ENCODE measurements around the gene DCAF6. TPM values are rescaled to one million over a fixed set of nuclear protein-coding genes. Genes with fewer than 3 reads are reported as not detected.

DCAF6 gene
- total RNA-seq, 4 donors from 2014 or later: 31.9 to 57.7 (median 50.4) TPM

- intact Hi-C loops (cut with DNase I; ENCODE audit: low total_unique reads): no loop called here
- H3K4me3 ChIP-seq (ENCODE audit: low read depth, poor library complexity, severe bottlenecking): no peak overlapping the region
- 100% methylated on average over 1 of the region's 1 CpG for WGBS, 2 donors
- TF ChIP-seq CTCF (IDR thresholded peaks at IDR 0.05): no peak
- TF ChIP-seq POLR2A (IDR thresholded peaks at IDR 0.05): no peak
- no peak for DNase-seq (ENCODE audit: low spot score in 2 of 2)
Measured at GRCh38 chr1:167977245-167977644, 40.8 kb downstream of the DCAF6 start.

- WGBS, 2 donors: 94 to 97% methylated on average over 9 of the region's 9 CpGs
- intact Hi-C loops (cut with DNase I; ENCODE audit: low total_unique reads): no loop called here
- no peak for DNase-seq (ENCODE audit: low spot score in 2 of 2)
- H3K4me3 ChIP-seq (ENCODE audit: low read depth, poor library complexity, severe bottlenecking): no peak overlapping the region
- no peak for TF ChIP-seq CTCF (IDR thresholded peaks at IDR 0.05)
- TF ChIP-seq POLR2A (IDR thresholded peaks at IDR 0.05): no peak
Measured at GRCh38 chr1:167981933-167982332, 45.5 kb downstream of the DCAF6 start.

- DNase-seq (ENCODE audit: low spot score in 2 of 2): no peak
- whole genome bisulfite sequencing, 2 donors: 93 to 97% methylated on average over 2 of the region's 2 CpGs
- intact Hi-C loops (cut with DNase I; ENCODE audit: low total_unique reads): no loop called here
- TF ChIP-seq POLR2A (IDR thresholded peaks at IDR 0.05): no peak
- no peak overlapping the region for H3K4me3 ChIP-seq (ENCODE audit: low read depth, poor library complexity, severe bottlenecking)
Measured at GRCh38 chr1:167983797-167984420, 47.4 kb downstream of the DCAF6 start.

- intact Hi-C loops (cut with DNase I; ENCODE audit: low total_unique reads): no loop called here
- 84 to 88% methylated on average over 8 of the region's 8 CpGs for WGBS, 2 donors
- TF ChIP-seq POLR2A (IDR thresholded peaks at IDR 0.05) (no peak), CTCF (IDR thresholded peaks at IDR 0.05) (no peak)
- no peak overlapping the region for H3K4me3 ChIP-seq (ENCODE audit: low read depth, poor library complexity, severe bottlenecking)
- DNase-seq (ENCODE audit: low spot score in 2 of 2): no peak
Measured at GRCh38 chr1:167984886-167985489, 48.5 kb downstream of the DCAF6 start.

- 82% methylated on average over 3 of the region's 3 CpGs for WGBS, 2 donors
- no peak overlapping the region for H3K4me3 ChIP-seq (ENCODE audit: low read depth, poor library complexity, severe bottlenecking)
- DNase-seq (ENCODE audit: low spot score in 2 of 2): no peak
Measured at GRCh38 chr1:167987174-167987573, 50.7 kb downstream of the DCAF6 start.

GRCh38 chr1:167991546-167991945, 55.1 kb downstream of the DCAF6 start:
- H3K4me3 ChIP-seq (ENCODE audit: low read depth, poor library complexity, severe bottlenecking): no peak overlapping the region
- DNase-seq (ENCODE audit: low spot score in 2 of 2): no peak
- TF ChIP-seq CTCF (IDR thresholded peaks at IDR 0.05) (no peak), POLR2A (IDR thresholded peaks at IDR 0.05) (no peak)
- intact Hi-C loops (cut with DNase I; ENCODE audit: low total_unique reads): no loop called here
- 55 to 68% methylated on average over 2 of the region's 2 CpGs for WGBS, 2 donors

More at GRCh38 chr1:167987174-167987573, 50.7 kb downstream of the DCAF6 start:
- intact Hi-C loops (cut with DNase I; ENCODE audit: low total_unique reads): no loop called here
- TF ChIP-seq CTCF (IDR thresholded peaks at IDR 0.05) (no peak), POLR2A (IDR thresholded peaks at IDR 0.05) (no peak)

All from lower leg skin (tissue), 4 donors.